Mesodermal cell (in vitro differentiated cells): ENCODE data around the gene LHFPL3.
"Not testable (repeated sequence)": the region's sequence is repeated elsewhere in the genome, so short reads cannot be mapped to it uniquely, and the experiment has no call there.

Source experiments
- H3K27ac ChIP-seq: 2 replicates; pipeline ENCODE4 v1.7.0; 2013; ENCODE audit warnings: mild to moderate bottlenecking, low read depth, low read length, moderate library complexity; ENCODE audit not compliant: severe bottlenecking
- H3K36me3 ChIP-seq: 2 replicates; pipeline ENCODE4 v1.7.1; 2013; ENCODE audit warnings: mild to moderate bottlenecking, low read length, moderate library complexity; ENCODE audit not compliant: control insufficient read depth, insufficient read depth
- H3K4me1 ChIP-seq: one replicate; pipeline ENCODE4 v1.7.1; 2013; ENCODE audit warnings: mild to moderate bottlenecking, low read length; ENCODE audit not compliant: insufficient read depth, control insufficient read depth, poor library complexity, severe bottlenecking
- H3K4me3 ChIP-seq: 2 replicates; pipeline ENCODE4 v1.7.0; 2013; ENCODE audit warnings: low read length, control low read depth, mild to moderate bottlenecking; ENCODE audit not compliant: insufficient read depth, poor library complexity, severe bottlenecking; ENCODE audit errors: extremely low read depth
- H3K9me3 ChIP-seq: 2 replicates; pipeline ENCODE4 v1.7.1; 2013; ENCODE audit warnings: mild to moderate bottlenecking, low read length, moderate library complexity; ENCODE audit not compliant: control insufficient read depth
- WGBS, 2 experiments: methylation state at CpG; one replicate each; pipeline ENCODE4 v1.1.5; 2013; ENCODE audit warnings: missing lambda C conversion rate in 2 of 2; ENCODE audit not compliant: insufficient coverage in 2 of 2; 5-methylcytosine and 5-hydroxymethylcytosine counted together

Gene LHFPL3

DNA sequence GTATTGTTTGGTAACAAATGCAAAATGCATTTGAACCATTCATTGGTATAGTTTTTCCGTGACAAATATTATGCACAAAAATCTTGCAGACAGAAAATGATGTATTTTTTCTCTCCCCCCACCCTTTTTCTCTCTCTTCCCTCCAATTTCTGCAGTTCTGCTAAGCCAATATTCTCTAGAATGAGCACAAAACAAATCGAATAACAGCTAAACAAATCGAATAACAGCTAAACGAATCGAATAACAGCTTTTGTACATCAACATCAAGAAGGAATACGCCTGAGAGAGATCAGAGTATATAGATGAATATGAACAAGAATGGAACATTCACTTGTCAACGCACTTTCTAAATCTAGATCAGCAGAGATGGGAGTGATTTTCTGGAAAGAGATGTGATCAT lies 577.6 kb downstream of the LHFPL3 start:
- Histone ChIP-seq H3K36me3 (no peaks in the 10 kb centered on the region), H3K4me1 (no peaks in the 10 kb centered on the region), H3K27ac (no peak overlapping the region), H3K9me3 (no peaks in the 10 kb centered on the region), H3K4me3 (no peak overlapping the region)
- 88 to 100% methylated on average over 1 to 2 of the region's 7 CpGs for WGBS, 2 experiments

DNA sequence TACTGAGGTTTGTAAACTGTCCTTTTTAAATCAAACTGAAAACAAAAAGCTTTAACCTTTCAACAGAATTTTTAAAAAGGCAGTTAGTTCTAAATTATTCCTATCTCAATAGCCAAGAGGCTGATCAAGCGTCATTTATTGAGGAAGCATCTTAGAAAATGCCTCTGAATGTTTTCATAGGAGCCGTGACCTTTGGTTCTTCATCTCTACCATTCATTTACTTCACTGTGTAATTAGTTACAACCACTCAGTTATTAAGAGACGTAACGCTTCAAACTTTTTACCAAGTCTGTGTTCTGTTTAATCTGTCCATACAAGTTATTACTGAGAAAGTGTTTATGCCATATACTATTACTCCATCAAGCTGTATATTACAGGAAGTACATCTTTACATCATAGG lies 578.2 kb downstream of the LHFPL3 start:
- no peak overlapping the region for H3K4me3 ChIP-seq
- no peaks in the 10 kb centered on the region for H3K4me1 ChIP-seq
- no peak overlapping the region for H3K27ac ChIP-seq
- no peaks in the 10 kb centered on the region for H3K9me3 ChIP-seq
- 79 to 100% methylated on average over 1 to 2 of the region's 4 CpGs for WGBS, 2 experiments
- no peaks in the 10 kb centered on the region for H3K36me3 ChIP-seq

DNA sequence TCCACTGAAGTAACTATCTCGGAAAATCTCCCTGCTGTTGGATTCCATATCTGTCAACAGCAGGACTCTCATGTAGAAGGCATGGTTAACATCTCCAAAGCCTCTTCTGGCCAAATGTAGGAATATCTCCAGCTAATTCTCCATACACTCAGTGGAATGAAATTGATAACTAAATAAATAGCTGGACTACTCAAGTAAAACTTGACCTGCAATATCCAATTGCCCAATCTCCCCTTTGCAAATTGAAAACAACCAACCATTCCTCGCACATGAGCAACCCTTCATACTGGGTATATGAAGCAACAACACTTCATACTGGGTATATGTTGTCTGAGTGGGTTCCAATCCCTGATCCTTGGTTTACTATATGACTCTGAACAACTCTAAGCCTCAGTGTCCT lies 580.2 kb downstream of the LHFPL3 start:
- WGBS, 2 experiments = 100% methylated on average over 1 of the region's 2 CpGs; no CpG with 5 or more reads in 1 of the 2 experiments
- no peak overlapping the region for H3K27ac ChIP-seq

DNA sequence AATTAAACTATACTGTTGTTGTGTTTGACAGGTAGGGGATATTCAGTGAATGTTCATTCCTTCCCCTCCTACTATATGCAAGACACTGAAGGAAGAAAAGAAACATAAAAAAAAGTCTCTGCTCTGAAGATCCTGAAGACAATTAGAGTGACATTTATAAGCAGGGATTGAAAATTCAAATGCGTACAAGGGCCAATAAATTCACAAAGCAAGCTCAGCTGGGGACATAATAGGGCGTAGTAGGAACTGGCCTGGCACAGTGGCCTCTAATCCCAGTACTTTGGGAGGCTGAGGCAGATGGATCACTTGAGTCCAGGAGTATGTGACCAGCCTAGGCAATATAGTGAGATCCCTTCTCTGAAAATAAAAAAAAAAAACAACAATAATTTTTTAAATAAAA lies 580.7 kb downstream of the LHFPL3 start:
- 85 to 100% methylated on average over 2 of the region's 2 CpGs for WGBS, 2 experiments

More for the DNA sequence above, 580.2 kb downstream of the LHFPL3 start:
- Histone ChIP-seq H3K36me3 (no peaks in the 10 kb centered on the region), H3K9me3 (no peaks in the 10 kb centered on the region), H3K4me1 (no peaks in the 10 kb centered on the region), H3K4me3 (no peak overlapping the region)

DNA sequence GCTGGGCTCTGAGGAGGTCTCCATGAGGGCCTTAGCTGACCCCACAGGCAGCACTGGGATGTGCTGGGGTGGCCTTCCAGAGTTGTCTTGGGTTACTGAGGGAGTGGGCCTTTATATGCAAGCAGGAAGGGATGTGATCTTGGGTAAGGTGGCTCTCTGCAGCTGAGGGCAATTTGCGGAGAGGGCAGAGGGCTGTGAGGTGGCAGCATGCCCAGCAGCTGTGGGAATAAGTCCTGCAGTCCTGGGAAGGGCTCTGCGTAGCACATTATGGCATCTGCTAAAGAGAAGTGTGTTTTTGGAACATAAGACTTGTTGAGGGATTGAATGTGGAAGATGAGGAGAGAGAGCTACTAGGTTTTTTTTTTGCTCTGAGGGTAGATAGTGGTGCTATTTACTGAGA lies 586.0 kb downstream of the LHFPL3 start:
- Histone ChIP-seq H3K27ac (no peak overlapping the region), H3K4me1 (no peaks in the 10 kb centered on the region), H3K36me3 (no peaks in the 10 kb centered on the region), H3K4me3 (no peak overlapping the region), H3K9me3 (no peaks in the 10 kb centered on the region)
- 94% methylated on average over 2 of the region's 2 CpGs for WGBS, 2 experiments

More for the DNA sequence above, 580.7 kb downstream of the LHFPL3 start:
- no peak overlapping the region for H3K4me3 ChIP-seq
- H3K9me3 ChIP-seq = no peaks in the 10 kb centered on the region
- H3K4me1 ChIP-seq = no peaks in the 10 kb centered on the region
- H3K36me3 ChIP-seq = no peaks in the 10 kb centered on the region
- H3K27ac ChIP-seq = no peak overlapping the region

DNA sequence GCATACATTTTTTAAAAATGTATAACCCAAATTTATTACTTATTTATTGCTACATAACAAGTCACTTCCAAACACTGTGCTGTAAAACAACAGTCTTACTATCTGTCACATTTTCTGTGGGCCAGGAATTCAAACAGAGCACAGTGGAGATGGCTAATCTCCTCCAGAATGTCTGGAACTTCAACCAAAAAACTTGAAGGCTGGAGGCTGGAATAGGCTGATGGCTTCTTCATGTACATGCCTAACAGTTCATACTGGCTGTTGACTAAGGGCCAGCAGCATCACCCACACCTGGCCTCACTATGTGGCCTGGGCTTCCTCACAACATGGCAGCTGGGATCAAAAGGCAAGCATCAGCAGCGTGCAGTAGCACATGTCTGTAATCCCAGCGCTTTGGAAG lies 593.2 kb downstream of the LHFPL3 start:
- H3K4me3 ChIP-seq = no peak overlapping the region
- no peaks in the 10 kb centered on the region for H3K4me1 ChIP-seq
- no peaks in the 10 kb centered on the region for H3K9me3 ChIP-seq
- no peak overlapping the region for H3K27ac ChIP-seq
- no peaks in the 10 kb centered on the region for H3K36me3 ChIP-seq
- WGBS, 2 experiments = 89 to 95% methylated on average over 2 of the region's 2 CpGs

DNA sequence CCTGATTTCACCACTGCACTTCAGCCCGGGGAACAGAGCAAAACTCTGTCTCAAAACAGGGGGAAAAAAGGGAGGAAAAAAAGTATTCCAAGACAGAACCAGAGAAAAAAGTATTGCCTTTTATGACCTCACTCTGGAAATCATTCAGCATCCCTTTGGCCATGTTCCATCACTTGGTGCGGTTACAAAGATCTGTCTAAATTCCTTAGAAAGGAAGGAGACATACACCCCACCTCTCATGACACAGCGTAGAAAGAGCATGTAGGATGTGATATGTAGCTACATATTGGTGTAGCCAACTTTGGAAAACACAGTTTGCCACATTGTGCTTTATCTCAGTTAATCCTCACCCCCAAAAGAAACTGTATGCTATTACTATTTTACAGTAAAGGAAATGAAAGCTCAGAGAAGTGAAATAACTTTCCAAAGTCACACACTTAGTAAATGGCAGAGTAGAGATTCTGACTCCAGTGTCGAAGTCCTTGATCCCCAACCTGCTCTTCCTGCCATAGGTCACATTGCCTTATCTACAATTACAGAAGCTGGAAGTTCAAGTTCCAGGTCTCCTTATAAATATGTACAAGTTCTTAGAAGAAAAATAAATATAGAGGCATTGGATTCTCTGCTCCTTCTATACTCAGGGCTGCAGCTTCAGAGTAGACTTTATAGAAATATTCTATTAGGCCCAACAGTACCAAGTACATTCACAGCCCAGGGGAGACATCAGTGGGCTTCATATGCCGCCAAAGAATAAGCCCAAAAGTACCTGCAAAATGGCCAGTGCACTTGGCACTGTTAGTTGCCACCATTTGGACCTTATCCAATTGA lies 594.0 kb downstream of the LHFPL3 start:
- 75 to 76% methylated on average over 3 of the region's 5 CpGs for WGBS, 2 experiments
- H3K9me3 ChIP-seq = no peaks in the 10 kb centered on the region
- H3K36me3 ChIP-seq = no peaks in the 10 kb centered on the region
- H3K4me3 ChIP-seq = no peak overlapping the region
- no peaks in the 10 kb centered on the region for H3K4me1 ChIP-seq
- H3K27ac ChIP-seq = no peak overlapping the region

DNA sequence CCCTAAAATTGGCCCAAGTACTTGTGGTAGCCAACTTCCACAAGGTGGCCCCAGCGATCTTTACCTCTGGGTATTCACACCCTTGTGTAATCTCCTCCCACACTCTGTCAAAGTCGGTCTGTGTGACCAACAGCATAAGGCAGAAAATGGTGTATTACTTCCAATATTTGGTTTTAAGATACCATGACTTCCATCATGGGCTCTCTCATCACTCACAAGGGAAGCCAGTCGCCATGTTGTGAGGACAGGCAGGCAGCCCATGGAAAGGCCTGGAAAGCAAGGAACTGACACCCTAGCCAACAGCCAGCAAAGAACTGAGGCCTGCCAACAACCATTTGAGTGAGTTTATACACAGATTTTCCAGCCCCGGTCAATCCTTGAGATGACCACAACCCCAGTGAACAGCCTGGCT lies 594.6 kb downstream of the LHFPL3 start:
- H3K4me3 ChIP-seq = no peak overlapping the region
- H3K36me3 ChIP-seq = no peaks in the 10 kb centered on the region
- no peaks in the 10 kb centered on the region for H3K9me3 ChIP-seq
- 7 to 14% methylated on average over 1 to 2 of the region's 4 CpGs for WGBS, 2 experiments
- H3K27ac ChIP-seq = peak overlapping the region; percentile 38
- no peaks in the 10 kb centered on the region for H3K4me1 ChIP-seq

DNA sequence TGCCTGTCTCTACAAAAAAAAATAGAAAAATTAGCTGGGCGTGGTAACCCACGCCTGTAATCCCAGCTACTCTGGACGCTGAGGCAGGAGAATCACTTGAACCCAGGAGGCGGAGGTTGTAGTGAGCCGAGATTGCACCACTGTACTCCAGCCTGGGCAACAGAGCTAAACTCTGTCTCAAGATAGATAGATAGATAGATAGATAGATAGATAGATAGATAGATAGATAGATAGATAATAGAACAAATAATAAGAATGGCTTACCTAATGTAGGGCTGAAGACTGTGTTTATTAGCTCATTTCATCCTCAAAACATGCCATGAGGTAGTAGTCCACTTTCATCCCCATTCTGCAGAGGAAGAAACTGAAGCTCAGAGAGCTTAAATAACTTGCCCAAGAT lies 597.8 kb downstream of the LHFPL3 start:
- not testable (repeated sequence) for H3K27ac ChIP-seq, H3K4me3 ChIP-seq, H3K4me1 ChIP-seq, H3K9me3 ChIP-seq, H3K36me3 ChIP-seq
- 94% methylated on average over 4 to 5 of the region's 5 CpGs for WGBS, 2 experiments

DNA sequence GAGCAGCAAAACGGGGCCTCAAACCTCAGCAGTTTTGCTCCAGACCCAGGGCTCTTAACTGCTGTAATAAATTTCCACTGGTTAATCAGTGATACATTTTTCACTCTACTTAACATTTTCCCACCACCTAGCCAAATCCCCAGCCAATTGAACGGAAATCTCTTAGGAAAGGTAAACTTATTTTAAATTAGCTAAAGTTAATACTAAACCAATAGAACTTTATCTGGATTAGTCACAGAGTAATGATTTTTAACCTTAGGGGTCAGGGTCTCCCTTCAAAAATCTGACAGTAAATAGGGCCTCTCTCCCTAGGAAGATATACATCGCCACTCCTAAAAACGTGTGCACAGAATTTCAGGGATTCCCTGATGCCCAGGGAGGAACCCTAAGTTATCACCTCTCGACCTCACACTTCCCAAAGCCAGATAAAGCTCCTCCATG lies 598.2 kb downstream of the LHFPL3 start:
- no peaks in the 10 kb centered on the region for H3K36me3 ChIP-seq
- no peaks in the 10 kb centered on the region for H3K9me3 ChIP-seq
- H3K4me3 ChIP-seq = no peak overlapping the region
- 58 to 71% methylated on average over 1 to 4 of the region's 5 CpGs for WGBS, 2 experiments
- no peak overlapping the region for H3K27ac ChIP-seq
- peaks cover 10% of the 10 kb centered on the region for H3K4me1 ChIP-seq

DNA sequence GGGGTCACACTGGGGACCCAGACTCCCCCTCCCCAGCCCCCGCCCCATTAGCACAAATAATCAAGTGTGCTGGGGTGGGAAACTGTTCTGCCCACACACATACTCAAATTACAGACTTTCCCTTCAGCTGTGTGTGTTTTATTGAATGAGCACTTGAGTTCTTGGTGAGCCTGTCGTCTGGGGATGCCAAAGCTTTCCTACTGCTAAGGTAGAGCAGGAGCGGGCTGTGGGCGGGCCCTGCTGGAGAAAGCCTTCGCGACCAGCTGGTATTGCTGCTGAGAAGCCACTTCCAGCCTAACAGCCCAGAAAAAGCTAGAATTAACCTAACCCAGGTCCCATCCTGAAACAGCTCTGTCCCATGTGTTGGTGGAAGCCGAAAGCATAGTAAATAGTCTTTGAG lies 598.7 kb downstream of the LHFPL3 start:
- Histone ChIP-seq H3K9me3 (no peaks in the 10 kb centered on the region), H3K27ac (no peak overlapping the region), H3K36me3 (no peaks in the 10 kb centered on the region), H3K4me1 (peaks cover 10% of the 10 kb centered on the region), H3K4me3 (no peak overlapping the region)
- 20 to 60% methylated on average over 1 to 2 of the region's 7 CpGs for WGBS, 2 experiments
